GM12872 (cell line): ENCODE measurements around the gene OBP2B.

Experiments used
- CTCF ChIP-seq: IDR thresholded peaks from 3 replicates; pipeline ENCODE4 v1.5.1; 2011; ENCODE audit warnings: low read depth, mild to moderate bottlenecking, low read length, moderate library complexity; ENCODE audit not compliant: insufficient read depth

OBP2B gene

GRCh38 chr9:133167096-133167730 is 41.8 kb downstream of the OBP2B start:
- TF ChIP-seq CTCF, result no peak

- no peak for TF ChIP-seq CTCF
Measured at GRCh38 chr9:133166392-133166791, 42.7 kb downstream of the OBP2B start.

- no peak for TF ChIP-seq CTCF
Measured at GRCh38 chr9:133165452-133165730, 43.7 kb downstream of the OBP2B start.

GRCh38 chr9:133164191-133164590 is 44.9 kb downstream of the OBP2B start:
- TF ChIP-seq CTCF, result no peak

- TF ChIP-seq CTCF, result no peak
Measured at GRCh38 chr9:133163504-133164172, 45.4 kb downstream of the OBP2B start, which contains the start of gene GBGT1. GBGT1 (minus strand) TSS chr9:133163914; CDS start chr9:133162412, 1,502 bp downstream.

- TF ChIP-seq CTCF, result no peak
Measured at GRCh38 chr9:133162861-133163503, 46.1 kb downstream of the OBP2B start.

GRCh38 chr9:133161547-133161950 is 47.5 kb downstream of the OBP2B start:
- no peak for TF ChIP-seq CTCF
